Measurements from ENCODE around the gene RNF114.

RNF114 gene

GRCh38 chr20:49904440-49905214, 31.6 kb upstream of the RNF114 start:
- no peak for DNase-seq

DNA sequence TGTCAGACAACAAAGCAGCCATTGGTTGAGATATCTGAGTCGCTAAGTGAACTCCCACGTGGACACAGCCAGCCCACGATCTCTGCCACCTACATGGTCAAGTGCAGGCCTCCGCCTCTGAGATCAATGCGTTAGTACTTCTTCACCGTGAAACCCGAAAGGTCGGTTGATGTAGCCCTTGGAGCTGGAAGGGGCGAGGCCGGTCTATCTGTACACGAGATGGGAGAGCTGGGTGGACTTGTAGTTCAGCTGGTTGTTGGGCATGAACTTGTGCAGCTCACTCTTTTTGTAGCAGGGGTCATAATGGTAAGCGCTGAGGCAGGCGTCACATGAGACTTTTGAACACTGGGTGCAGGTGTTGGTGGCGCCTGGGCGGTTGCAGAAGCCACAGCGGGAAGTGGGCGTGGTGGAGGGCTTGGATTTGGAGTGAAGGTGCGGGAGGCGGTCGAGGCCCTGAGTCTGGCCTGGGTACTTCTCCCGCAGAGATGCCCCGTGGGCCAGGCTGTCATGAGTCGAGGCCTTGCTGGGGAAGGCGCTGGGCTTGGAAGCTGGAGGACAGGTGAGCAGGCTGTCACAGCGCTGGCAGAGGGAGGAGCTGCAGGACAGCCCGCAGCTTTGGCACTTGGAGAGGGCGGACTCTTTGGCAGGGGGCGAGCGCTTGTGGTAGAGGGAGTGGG, 30.6 kb upstream of the RNF114 start:
- DNase-seq = no peak

DNA sequence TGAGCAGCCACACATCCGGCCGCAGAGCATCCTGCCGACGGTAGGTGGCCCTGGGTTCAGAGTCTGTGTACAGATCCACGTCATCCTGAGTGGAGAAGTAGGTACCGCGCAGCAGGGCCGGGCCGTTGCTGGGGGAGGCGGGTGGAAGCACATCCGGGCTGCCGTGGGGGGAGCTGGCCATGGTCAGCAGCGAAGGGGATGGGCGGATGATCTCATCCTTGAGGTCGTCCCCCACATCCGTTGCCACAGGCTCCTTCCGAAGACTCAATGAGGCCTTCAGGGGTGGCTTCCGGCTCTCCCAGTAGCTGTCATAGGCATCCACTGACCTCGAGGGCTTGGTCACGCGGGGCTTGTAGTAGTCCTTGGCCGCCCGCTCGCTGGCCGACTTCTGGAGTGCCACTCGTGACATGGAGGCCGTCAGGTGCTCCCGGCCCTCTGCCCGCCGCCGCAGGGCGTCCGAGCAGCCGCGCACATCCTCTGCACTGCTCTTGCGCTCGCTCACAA, 30.0 kb upstream of the RNF114 start:
- no peak for DNase-seq

DNA sequence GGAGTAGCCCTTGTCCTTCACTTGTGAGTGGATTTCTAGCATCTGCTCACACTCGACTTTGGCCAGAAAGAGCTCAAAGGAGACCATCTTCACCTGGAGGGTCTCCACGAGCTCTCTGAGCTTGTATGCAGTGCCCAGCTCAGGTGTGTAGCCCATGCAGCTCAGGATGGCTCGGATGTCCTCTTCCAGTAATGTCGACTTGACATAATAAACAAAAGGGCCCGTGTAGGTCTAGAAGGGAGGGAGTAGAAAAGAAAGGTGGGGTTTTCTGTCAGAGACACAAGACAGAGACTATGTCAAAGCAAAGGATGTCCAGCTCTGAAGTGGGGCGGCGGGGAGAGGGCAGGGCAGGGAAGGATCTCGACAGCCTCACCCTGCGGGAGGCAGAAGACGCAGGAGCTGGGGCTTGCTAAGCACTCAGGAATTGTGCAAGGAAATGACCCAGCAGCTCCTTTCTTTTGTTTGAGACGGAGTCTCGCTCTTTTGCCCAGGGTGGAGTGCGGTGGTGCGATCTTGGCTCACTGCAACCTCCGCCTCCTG, 29.5 kb upstream of the RNF114 start:
- DNase-seq = no peak

GRCh38 chr20:49907405-49908257, 28.6 kb upstream of the RNF114 start:
- no peak for DNase-seq

GRCh38 chr20:49908258-49908565, 28.0 kb upstream of the RNF114 start:
- no peak for DNase-seq

- DNase-seq = no peak
Measured at GRCh38 chr20:49909499-49910339, 26.5 kb upstream of the RNF114 start.

DNA sequence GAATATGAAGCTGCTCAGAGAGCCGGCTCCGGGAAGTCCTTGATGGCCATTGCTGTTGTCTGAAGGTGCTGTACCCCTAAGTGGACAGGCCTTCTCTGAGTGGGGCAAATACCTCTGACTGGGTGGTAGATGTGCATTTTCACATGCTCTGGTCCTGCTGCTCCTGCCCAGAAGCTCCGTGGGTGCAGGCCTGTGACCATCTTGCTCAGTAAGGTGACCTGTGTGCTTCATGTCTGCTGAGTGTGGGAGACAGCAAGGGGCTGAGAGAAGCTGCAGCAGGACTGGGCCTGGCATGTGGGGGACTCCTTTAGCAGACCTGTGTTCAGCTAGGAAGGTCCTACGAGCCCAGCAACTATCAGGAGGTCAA, 25.9 kb upstream of the RNF114 start:
- DNase-seq = no peak

DNA sequence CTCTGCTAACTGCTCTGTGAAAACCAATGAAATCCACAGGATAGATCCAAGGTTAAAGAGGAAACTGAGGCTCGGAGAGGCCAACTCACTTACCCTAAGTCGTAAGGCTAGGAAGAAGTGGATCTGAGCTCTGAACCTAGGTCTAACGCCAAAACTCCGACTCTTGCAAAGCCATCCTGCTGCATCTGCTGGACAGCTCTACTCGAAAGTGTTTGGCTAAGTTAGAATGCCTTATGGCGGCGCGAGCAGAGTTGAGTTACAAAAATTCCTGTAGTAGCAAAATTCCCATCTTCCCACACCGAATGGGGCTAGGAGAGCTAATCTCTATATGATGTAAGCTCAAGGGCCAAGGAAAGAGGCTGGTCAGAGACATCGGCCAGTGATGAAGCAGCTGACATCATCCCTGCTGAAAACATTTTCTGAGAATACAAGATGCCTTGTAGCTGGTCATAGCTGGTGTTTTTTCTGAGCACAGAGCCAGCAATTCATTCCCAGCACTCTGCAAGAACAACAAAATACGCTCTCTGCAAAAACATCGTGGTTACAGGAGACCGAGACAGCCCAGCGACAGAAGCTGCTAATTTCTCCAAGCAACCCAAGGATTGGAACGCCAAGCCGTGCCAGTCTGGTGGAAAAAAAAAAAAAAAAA, 22.7 kb upstream of the RNF114 start:
- DNase-seq = peak; percentile 27

DNA sequence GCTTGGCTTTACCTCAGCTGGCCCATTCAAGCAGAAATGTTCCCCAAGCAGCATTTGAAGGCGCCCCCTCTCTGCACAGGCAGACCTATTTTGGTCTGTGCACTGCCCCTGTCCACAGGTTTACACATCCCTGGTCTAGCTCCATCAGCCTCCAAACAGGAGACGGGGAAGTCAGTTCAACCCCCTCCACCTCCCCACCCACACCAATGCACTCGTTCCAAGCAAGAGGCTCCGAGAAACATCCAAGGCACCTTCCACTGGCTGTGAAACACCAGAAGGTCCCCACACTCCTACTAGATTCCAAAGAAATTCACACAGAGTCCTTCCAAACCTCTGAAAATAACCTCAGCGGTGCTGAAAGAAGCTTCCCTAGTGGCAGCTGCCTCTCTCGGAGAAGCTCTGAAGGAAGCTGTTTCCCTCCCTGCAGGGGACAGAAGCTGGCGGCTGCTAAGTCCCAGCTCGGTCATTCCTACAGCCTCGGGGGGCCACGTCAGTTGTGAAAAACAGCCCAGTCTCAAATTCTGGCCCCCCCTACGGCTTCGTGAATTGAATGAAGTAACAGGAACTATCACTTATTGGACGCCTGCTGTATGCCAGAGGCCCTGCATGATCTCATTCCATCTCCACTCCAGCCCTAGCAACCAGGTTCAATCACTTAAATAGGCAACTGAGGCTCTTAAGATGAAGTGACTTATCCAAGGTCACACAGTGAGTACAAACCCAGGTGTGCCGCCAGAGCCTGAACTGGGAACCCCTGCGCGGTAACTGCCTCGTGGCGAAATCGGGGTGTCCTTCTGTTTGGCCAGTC, 21.7 kb upstream of the RNF114 start:
- DNase-seq = peak; percentile 25

- no peak for DNase-seq
Measured at GRCh38 chr20:49915118-49915379, 21.1 kb upstream of the RNF114 start.

GRCh38 chr20:49915380-49916145, 20.6 kb upstream of the RNF114 start, which contains the start of gene SPATA2:
SPATA2 (minus strand) TSS chr20:49915529; CDS start chr20:49908490, 7,039 bp downstream.
- peak; percentile 95 for DNase-seq

- DNase-seq = peak; percentile 20
Measured at GRCh38 chr20:49916146-49917002, 19.8 kb upstream of the RNF114 start.

DNA sequence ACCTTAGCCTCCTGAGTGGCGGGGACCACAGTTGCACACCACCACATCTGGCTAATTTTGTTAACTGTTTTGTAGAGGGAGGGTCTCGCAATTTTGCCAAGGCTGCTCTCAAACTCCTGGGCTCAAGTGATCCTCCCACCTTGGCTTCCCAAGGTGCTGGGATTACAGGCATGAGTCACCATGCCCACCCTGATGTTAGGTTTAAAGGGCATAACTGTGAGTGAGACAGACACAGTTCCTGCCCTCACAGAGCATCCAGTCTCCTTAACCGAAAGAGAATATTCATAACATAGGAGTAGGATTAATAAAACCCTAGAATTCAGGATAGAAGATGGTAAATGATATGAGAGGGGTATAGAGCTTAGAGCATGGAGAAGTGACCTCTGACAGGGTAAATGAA, 17.8 kb upstream of the RNF114 start:
- DNase-seq = no peak

GRCh38 chr20:49919009-49919408, 17.2 kb upstream of the RNF114 start:
- no peak for DNase-seq

- no peak for DNase-seq
Measured at GRCh38 chr20:49919461-49919860, 16.7 kb upstream of the RNF114 start.

- no peak for DNase-seq
Measured at GRCh38 chr20:49924247-49924646, 11.9 kb upstream of the RNF114 start.

- DNase-seq = peak; percentile 9
Measured at GRCh38 chr20:49925901-49926454, 10.2 kb upstream of the RNF114 start.

All from fibroblast of skin of back (primary cell).